Left ventricle myocardium inferior (tissue), 1 donor: ENCODE data around the gene ASIC5. TPM values are rescaled to one million over a fixed set of nuclear protein-coding genes. Genes with fewer than 3 reads are reported as not detected.

Experiments
- DNase-seq: peaks from one replicate; pipeline ENCODE4 v3.0.0-alpha.2; 2020
- H3K27ac ChIP-seq: fragments of 200-600 bp; replicated peaks from 2 replicates; pipeline ENCODE4 v1.8.0; 2021
- H3K27me3 ChIP-seq: fragments of 200-600 bp; 2 replicates; pipeline ENCODE4 v1.8.0; 2021; ENCODE audit warnings: low read depth
- H3K36me3 ChIP-seq: fragments of 200-600 bp; 2 replicates; pipeline ENCODE4 v1.8.0; 2021
- H3K4me1 ChIP-seq: fragments of 200-600 bp; 2 replicates; pipeline ENCODE4 v1.8.0; 2021
- H3K4me3 ChIP-seq: fragments of 200-600 bp; 2 replicates; pipeline ENCODE4 v1.8.0; 2021; ENCODE audit warnings: mild to moderate bottlenecking, moderate library complexity
- H3K9me3 ChIP-seq: fragments of 200-600 bp; replicated peaks from 2 replicates; pipeline ENCODE4 v1.8.0; 2021
- intact Hi-C: fragments of 100-400 bp; cut with micrococcal nuclease; formaldehyde crosslinking; loops from one replicate; pipeline ENCODE4 v1.11.0; 2022
- total RNA-seq: library from RNA; stranded (reverse); fragmentation: NEBNext Ultra II Directional; extraction: Animal tissue kit (Norgen Biotek cat#: 25700); gene quantifications from one replicate; pipeline ENCODE4 v1.2.1, GENCODE V29; 2021
- TF ChIP-seq, protein P1 (sequence below): fragments of 200-600 bp; IDR thresholded peaks from 2 replicates; pipeline ENCODE4 v1.8.0; 2021; ENCODE audit warnings: antibody characterized with exemption, mild to moderate bottlenecking, borderline replicate concordance
- donor health status: DM: no; HTN: yes; CAD: no; lungs with severe emphysema.

ASIC5 gene
- total RNA-seq, 1 donor from 2014 or later, result not detected

DNA sequence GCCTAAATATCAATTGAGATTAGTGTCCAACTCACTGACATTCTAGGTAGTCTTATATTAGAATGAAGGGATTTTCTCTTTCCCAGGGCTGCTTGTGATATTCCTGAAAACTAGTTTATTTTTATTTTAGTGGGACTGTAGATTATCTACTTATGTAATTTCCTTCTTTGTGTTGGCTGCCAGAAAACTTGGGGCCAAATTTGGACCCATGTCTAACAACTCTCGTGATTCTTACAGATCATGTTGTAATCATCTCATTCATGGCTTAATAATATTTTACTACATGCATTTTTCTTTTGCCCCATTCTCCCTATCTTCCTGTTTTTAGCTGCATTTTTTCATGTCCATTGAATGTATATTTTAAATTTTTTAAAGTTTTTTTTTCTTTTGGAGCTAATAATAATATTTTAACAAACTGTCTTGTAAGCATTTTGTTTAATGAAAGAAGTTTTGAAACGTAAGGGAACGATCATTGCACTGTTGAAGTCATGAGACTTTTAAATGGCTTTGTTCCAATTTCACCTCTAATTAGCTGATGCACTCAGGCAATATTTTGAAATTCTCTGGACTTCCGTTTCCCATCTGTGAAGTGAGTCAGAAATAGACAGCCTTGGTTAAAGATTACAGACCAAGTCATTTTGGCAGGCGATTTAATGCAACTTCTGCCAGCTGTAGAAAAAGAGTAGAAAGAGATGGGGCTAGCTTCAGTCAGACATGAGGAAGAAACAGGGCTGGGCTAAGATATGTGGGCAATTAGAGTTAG, 23.1 kb upstream of the ASIC5 start:
- Histone ChIP-seq H3K4me3 (no peak overlapping the region), H3K27ac (peak overlapping the region; percentile 2), H3K36me3 (no peaks in the 10 kb centered on the region), H3K9me3 (peaks cover 5% of the 10 kb centered on the region), H3K27me3 (no peaks in the 10 kb centered on the region), H3K4me1 (no peaks in the 10 kb centered on the region)
- TF ChIP-seq, protein P1, sequence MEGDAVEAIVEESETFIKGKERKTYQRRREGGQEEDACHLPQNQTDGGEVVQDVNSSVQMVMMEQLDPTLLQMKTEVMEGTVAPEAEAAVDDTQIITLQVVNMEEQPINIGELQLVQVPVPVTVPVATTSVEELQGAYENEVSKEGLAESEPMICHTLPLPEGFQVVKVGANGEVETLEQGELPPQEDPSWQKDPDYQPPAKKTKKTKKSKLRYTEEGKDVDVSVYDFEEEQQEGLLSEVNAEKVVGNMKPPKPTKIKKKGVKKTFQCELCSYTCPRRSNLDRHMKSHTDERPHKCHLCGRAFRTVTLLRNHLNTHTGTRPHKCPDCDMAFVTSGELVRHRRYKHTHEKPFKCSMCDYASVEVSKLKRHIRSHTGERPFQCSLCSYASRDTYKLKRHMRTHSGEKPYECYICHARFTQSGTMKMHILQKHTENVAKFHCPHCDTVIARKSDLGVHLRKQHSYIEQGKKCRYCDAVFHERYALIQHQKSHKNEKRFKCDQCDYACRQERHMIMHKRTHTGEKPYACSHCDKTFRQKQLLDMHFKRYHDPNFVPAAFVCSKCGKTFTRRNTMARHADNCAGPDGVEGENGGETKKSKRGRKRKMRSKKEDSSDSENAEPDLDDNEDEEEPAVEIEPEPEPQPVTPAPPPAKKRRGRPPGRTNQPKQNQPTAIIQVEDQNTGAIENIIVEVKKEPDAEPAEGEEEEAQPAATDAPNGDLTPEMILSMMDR, result no peak
- DNase-seq, result no peak
- intact Hi-C loops, result no loop called here

DNA sequence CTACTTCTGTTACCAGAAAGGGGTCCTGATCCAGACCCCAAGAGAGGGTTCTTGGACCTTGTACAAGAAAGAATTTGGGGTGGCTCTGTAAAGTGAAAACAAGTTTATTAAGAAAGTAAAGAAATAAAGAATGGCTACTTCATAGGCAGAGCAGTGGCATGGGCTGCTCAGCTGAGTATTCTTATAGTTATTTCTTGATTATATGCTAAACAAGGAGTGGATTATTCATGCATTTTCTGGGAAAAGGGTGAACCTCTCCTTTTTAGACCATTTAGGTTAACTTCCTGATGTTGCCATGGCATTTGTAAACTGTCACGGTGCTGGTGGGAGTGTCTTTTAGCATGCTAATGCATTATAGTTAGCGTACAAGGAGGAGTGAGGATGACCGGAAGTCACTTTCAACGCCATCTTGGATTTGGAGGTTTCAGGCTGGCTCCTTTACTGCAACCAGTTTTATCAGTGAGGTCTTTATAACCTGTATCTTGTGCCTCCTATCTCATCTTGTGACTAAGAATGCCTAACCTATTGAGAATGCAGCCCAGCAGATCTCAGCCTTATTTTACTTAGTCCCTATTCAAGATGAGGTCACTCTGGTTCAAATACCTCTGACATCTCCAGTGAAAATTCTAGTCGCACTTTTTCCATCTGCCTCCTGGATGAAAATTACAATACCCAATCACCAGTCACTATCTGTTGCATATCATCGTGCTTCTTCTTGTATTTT, 21.9 kb upstream of the ASIC5 start:
- intact Hi-C loops, result no loop called here
- Histone ChIP-seq H3K4me1 (no peaks in the 10 kb centered on the region), H3K36me3 (no peaks in the 10 kb centered on the region), H3K4me3 (no peak overlapping the region), H3K9me3 (peaks cover 5% of the 10 kb centered on the region), H3K27ac (no peak overlapping the region), H3K27me3 (no peaks in the 10 kb centered on the region)
- DNase-seq, result no peak
- TF ChIP-seq, protein P1, result no peak

DNA sequence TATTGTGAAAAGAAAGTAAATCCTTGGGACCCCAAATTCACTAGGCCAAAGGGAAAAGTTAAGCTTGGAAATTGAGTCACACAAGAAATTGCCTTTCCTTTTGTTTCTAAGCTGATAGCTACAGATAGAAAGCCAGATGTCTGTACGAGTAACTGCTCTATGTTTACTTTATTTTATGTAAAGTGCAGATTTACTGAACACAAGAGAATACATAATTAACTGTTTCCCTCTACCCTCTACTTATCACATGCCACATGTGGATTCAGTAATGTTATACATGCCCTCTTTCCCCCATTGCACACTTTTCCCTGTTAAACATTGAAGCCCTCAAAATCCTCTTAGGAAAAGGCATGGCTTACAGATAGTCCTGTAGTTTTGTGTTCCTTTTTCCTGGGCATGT, 21.0 kb upstream of the ASIC5 start:
- Histone ChIP-seq H3K36me3 (no peaks in the 10 kb centered on the region), H3K4me3 (no peak overlapping the region), H3K9me3 (peaks cover 5% of the 10 kb centered on the region), H3K27me3 (no peaks in the 10 kb centered on the region), H3K4me1 (no peaks in the 10 kb centered on the region), H3K27ac (no peak overlapping the region)
- no peak for DNase-seq
- intact Hi-C loops, result no loop called here
- TF ChIP-seq, protein P1, result no peak

DNA sequence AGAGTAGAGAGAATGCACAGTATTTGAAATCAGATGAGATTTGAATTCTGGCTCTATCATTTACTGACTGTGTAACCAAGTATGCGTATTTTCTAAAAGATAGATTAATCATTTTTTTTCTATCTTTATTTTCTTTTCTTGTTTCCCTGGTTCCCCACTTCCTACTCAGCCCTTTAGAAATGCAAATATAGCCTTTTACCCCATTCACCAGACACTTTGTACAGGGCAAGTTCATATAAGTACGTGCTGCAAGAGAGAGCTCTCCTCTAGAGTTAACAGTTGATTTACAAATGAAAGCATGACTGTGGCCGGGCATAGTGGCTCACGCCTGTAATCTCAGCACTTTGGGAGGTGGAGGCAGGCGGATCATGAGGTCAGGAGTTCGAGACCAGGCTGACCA, 19.6 kb upstream of the ASIC5 start:
- TF ChIP-seq, protein P1, result no peak
- no peaks in the 10 kb centered on the region for H3K36me3 ChIP-seq
- DNase-seq, result no peak
- no peaks in the 10 kb centered on the region for H3K27me3 ChIP-seq
- no peaks in the 10 kb centered on the region for H3K4me1 ChIP-seq
- no peak overlapping the region for H3K4me3 ChIP-seq
- no peak overlapping the region for H3K27ac ChIP-seq
- intact Hi-C loops, result no loop called here
- H3K9me3 ChIP-seq, result no peaks in the 10 kb centered on the region

DNA sequence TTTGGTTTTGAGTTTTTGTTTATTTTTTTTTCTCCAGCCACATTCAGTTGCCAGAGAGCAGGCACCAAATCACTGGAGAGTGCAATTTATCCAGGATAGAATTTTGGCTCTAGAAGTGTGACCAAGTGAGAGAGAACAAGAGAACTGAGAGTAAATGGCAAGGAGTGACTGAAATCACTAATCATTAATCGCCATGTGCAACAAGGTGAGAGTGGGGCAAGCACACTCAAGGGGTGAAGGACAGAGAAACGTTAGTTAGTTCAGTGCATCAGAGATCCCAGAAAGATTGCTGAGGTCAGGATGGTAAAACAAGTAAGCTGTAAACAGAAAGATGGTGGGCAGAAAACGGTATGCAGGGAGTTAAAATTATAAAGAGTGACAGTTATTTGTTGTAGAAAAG, 17.8 kb upstream of the ASIC5 start:
- TF ChIP-seq, protein P1, result no peak
- DNase-seq, result no peak
- H3K9me3 ChIP-seq, result no peaks in the 10 kb centered on the region
- no peaks in the 10 kb centered on the region for H3K4me1 ChIP-seq
- no peaks in the 10 kb centered on the region for H3K36me3 ChIP-seq
- intact Hi-C loops, result no loop called here
- H3K27me3 ChIP-seq, result no peaks in the 10 kb centered on the region
- no peak overlapping the region for H3K27ac ChIP-seq
- no peak overlapping the region for H3K4me3 ChIP-seq
